ENCODE measurements around the gene RAB39A. TPM values are rescaled to one million over a fixed set of nuclear protein-coding genes. Genes with fewer than 3 reads are reported as not detected.
A peak's percentile ranks its signal among the peaks of the same experiment; 100 is the strongest.

RAB39A gene
- total and polyA plus RNA-seq, 9 of the 15 experiments (the other 6 are each of a cell fraction or from before 2014, with no cell fraction given): not detected

GRCh38 chr11:107915229-107915628, 13.0 kb upstream of the RAB39A start:
- intact Hi-C loops (cut with micrococcal nuclease): no loop called here

GRCh38 chr11:107916671-107917241, 11.5 kb upstream of the RAB39A start:
- intact Hi-C loops (cut with micrococcal nuclease): no loop called here
- WGBS (ENCODE audit: insufficient coverage, low coverage, missing lambda C conversion rate): 0% methylated on average over 6 of the region's 13 CpGs
- H3K79me2 ChIP-seq (ENCODE audit: control insufficient read depth, insufficient read depth, low read length): no peaks in the 10 kb centered on the region
- H3K27ac ChIP-seq (ENCODE audit: extremely low read depth, low read depth, low read length): no peak overlapping the region
- H4K20me1 ChIP-seq (replicated peaks; ENCODE audit: control insufficient read depth, insufficient read depth, low read length): no peaks in the 10 kb centered on the region
- H3K4me3 ChIP-seq: no peak overlapping the region
- peaks cover 0 to 15% of the 10 kb centered on the region in 2 experiments; a peak in 3 of 5 replicates for H3K27me3 ChIP-seq (ENCODE audit: control insufficient read depth in 2 of 2, insufficient read depth in 2 of 2, low read length in 2 of 2)
- no TSS peak for BruUV-seq (replicated peaks)
- no peaks in the 10 kb centered on the region for H3K36me3 ChIP-seq (ENCODE audit: control insufficient read depth, insufficient read depth, low read length)
- FAIRE-seq (no peak), ATAC-seq (peak; percentile 75), DNase-seq (ENCODE audit: extremely low read depth in 1 of 4, low spot score in 3 of 4) (peak in 3 of 4 experiments; percentile 15 to 37 (median 17))
- H3K9me1 ChIP-seq (ENCODE audit: control insufficient read depth, insufficient read depth, low read length): no peaks in the 10 kb centered on the region
- H3K9me3 ChIP-seq (replicated peaks; ENCODE audit: control insufficient read depth, insufficient read depth, low read depth, low read length): no peaks in the 10 kb centered on the region
- in situ Hi-C loops (cut with MboI): no loop called here
- H2AFZ ChIP-seq (ENCODE audit: low read depth, low read length): no peak overlapping the region
- peak; percentile 25 to 52 (median 27); a peak in 5 of 6 replicates for TF ChIP-seq CTCF (IDR thresholded peaks at IDR 0.05 in 2 of 3, conservative IDR thresholded peaks at IDR 0.05 in 1 of 3; ENCODE audit: insufficient read depth in 2 of 3, low read depth in 1 of 3, low read length in 3 of 3)
- TF ChIP-seq XRCC4 (IDR thresholded peaks at IDR 0.05; ENCODE audit: extremely low read depth, insufficient read depth, insufficient read length): no peak
- H3K9ac ChIP-seq (ENCODE audit: insufficient read depth in 1 of 2, low read depth in 2 of 2, low read length in 2 of 2): no peak overlapping the region
- CTCF ChIA-PET (ENCODE audit: low intra/inter-chr PET ratio): no interaction called here
- H3K4me1 ChIP-seq (replicated peaks in 1 of 2; ENCODE audit: control insufficient read depth in 2 of 2, insufficient read depth in 2 of 2, low read length in 2 of 2): no peaks in the 10 kb centered on the region
- POLR2A ChIA-PET: interaction anchor here (0.7 kb wide), 1 partner anchor 56 kb away, joined by 3 read pairs; no protein-coding TSS in a partner anchor
- no peak overlapping the region for H3K4me2 ChIP-seq (ENCODE audit: insufficient read depth, low read length)

More at GRCh38 chr11:107915229-107915628, 13.0 kb upstream of the RAB39A start:
- DNase-seq (ENCODE audit: extremely low read depth in 1 of 4, low spot score in 3 of 4) (no peak), FAIRE-seq (no peak), ATAC-seq (no peak)
- Histone ChIP-seq H3K27me3 (ENCODE audit: control insufficient read depth in 2 of 2, insufficient read depth in 2 of 2, low read length in 2 of 2) (peaks cover 3 to 21% of the 10 kb centered on the region in 2 experiments; a peak in 3 of 5 replicates), H4K20me1 (replicated peaks; ENCODE audit: control insufficient read depth, insufficient read depth, low read length) (no peaks in the 10 kb centered on the region), H3K27ac (ENCODE audit: extremely low read depth, low read depth, low read length) (no peak overlapping the region), H3K4me2 (ENCODE audit: insufficient read depth, low read length) (no peak overlapping the region), H3K4me3 (no peak overlapping the region), H3K9me1 (ENCODE audit: control insufficient read depth, insufficient read depth, low read length) (no peaks in the 10 kb centered on the region), H3K9ac (ENCODE audit: insufficient read depth in 1 of 2, low read depth in 2 of 2, low read length in 2 of 2) (no peak overlapping the region), H3K9me3 (replicated peaks; ENCODE audit: control insufficient read depth, insufficient read depth, low read depth, low read length) (no peaks in the 10 kb centered on the region), H2AFZ (ENCODE audit: low read depth, low read length) (no peak overlapping the region), H3K4me1 (replicated peaks in 1 of 2; ENCODE audit: control insufficient read depth in 2 of 2, insufficient read depth in 2 of 2, low read length in 2 of 2) (no peaks in the 10 kb centered on the region), H3K36me3 (ENCODE audit: control insufficient read depth, insufficient read depth, low read length) (no peaks in the 10 kb centered on the region), H3K79me2 (ENCODE audit: control insufficient read depth, insufficient read depth, low read length) (no peaks in the 10 kb centered on the region)
- in situ Hi-C loops (cut with MboI): no loop called here
- no TSS peak for BruUV-seq (replicated peaks)
- ChIA-PET POLR2A (no interaction called here), CTCF (ENCODE audit: low intra/inter-chr PET ratio) (interaction anchor here (0.7 kb wide), 1 partner anchor 171 kb away, joined by 3 read pairs; no protein-coding TSS in a partner anchor)
- 5% methylated on average over 3 of the region's 5 CpGs for WGBS (ENCODE audit: insufficient coverage, low coverage, missing lambda C conversion rate)
- no peak for TF ChIP-seq POLR2AphosphoS2 (IDR thresholded peaks at IDR 0.05; ENCODE audit: low read length)
- no peak for TF ChIP-seq HLTF (IDR thresholded peaks at IDR 0.05)
- TF ChIP-seq ERF (CRISPR knock-in tag; IDR thresholded peaks at IDR 0.05): no peak
